Posterior cingulate gyrus (tissue), 11 donors: ENCODE results near the gene PANX3.
A peak's percentile ranks its signal among the peaks of the same experiment; 100 is the strongest.
"Not testable (repeated sequence)": the region's sequence is repeated elsewhere in the genome, so short reads cannot be mapped to it uniquely, and the experiment has no call there.

Experiments used
- DNase-seq, 10 donors: peaks; one replicate each; pipeline versions ENCODE4 v3.0.0 to v3.0.0-alpha.2; 2020 to 2021; ENCODE audit warnings: mixed read lengths in 3 of 10
- intact Hi-C: fragments of 100-400 bp; cut with DNase I; formaldehyde crosslinking; loops from one replicate; pipeline ENCODE4 v1.15.1; 2023

The PANX3 gene, protein sequence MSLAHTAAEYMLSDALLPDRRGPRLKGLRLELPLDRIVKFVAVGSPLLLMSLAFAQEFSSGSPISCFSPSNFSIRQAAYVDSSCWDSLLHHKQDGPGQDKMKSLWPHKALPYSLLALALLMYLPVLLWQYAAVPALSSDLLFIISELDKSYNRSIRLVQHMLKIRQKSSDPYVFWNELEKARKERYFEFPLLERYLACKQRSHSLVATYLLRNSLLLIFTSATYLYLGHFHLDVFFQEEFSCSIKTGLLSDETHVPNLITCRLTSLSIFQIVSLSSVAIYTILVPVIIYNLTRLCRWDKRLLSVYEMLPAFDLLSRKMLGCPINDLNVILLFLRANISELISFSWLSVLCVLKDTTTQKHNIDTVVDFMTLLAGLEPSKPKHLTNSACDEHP

DNA sequence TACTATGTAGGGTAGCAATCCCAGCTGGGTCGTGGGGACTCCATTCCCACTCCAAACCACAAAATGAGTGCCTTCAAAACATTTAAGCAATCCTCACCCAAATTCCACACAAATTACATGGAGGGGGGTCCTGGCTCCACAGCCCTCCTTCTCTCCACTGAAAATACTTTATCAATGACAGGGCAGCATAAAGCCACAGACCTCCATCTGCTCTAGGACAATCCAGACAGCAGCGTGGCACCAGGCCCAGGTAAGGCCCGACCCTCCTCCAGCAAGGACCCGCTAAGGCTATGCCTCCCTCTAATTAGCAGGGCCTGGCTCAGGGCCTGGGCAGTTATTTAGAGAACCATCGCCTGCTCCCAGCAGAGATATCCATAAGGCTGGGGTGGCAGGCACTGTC is at the start of gene PANX3:
PANX3 (plus strand) TSS at position 365 of the 400 bp plus-strand sequence. CDS start 129 bp downstream, outside the sequence.
- intact Hi-C loops, result no loop called here
- DNase-seq, result no peak

GRCh38 chr11:124569697-124570096 is 41.5 kb upstream of the PANX3 start, which contains the start of gene OR8A1:
TSS of gene OR8A1 (plus strand) at chr11:124569997. CDS start at chr11:124570120, 123 bp downstream.
- intact Hi-C loops, result no loop called here
- no peak for DNase-seq

DNA sequence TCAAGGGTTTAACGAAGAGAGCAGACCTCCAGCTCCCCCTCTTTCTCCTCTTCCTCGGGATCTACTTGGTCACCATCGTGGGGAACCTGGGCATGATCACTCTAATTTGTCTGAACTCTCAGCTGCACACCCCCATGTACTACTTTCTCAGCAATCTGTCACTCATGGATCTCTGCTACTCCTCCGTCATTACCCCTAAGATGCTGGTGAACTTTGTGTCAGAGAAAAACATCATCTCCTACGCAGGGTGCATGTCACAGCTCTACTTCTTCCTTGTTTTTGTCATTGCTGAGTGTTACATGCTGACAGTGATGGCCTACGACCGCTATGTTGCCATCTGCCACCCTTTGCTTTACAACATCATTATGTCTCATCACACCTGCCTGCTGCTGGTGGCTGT is 41.1 kb upstream of the PANX3 start:
- DNase-seq, result no peak
- intact Hi-C loops, result no loop called here

- DNase-seq, result peak in 5 of 10 donors; percentile 15 to 84 (median 53)
- intact Hi-C loops, result no loop called here
Measured at GRCh38 chr11:124577716-124578427, 33.4 kb upstream of the PANX3 start.

DNA sequence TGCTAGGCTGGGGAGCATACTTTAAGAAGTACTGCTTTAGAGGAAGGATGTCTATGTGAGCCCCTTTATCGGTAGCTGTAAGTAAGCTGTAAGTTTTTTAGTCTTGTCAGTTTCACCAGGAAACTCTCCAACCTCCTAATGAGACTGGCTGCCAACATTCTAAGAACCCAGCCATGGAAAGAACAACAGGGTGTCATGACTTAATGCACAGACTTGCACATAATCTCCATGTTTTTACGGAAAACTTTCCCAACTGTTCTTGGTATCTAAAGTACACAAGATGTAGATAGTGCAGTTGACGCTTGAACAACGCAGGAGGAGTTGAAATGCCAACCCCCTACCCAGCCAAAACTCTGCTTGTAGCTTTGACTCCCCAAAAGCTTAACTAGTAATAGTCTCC is 32.5 kb upstream of the PANX3 start:
- intact Hi-C loops, result no loop called here
- DNase-seq, result no peak

DNA sequence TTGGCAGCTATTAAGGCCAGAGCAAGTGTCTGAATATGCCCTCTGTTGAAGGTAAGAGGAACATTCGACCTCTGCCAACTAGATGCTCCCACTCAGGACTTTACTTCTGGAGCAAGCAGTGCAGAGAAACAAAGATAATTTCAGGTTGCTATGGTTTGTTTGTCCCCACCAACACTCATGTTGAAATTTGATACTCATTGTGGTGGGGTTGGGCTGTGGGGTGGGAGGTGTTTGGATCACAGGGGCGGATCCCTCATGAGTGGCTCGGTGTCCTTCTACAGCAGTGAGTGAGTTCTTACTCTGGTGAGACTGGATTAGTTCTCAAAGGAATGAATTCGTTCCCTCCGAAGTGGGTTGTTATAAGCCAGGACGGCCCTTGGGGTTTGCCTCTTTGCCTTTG is 29.4 kb upstream of the PANX3 start:
- DNase-seq, result no peak
- intact Hi-C loops, result loop anchor here (10.0 kb wide), 1 partner anchor 507 kb away; no protein-coding TSS in a partner anchor

DNA sequence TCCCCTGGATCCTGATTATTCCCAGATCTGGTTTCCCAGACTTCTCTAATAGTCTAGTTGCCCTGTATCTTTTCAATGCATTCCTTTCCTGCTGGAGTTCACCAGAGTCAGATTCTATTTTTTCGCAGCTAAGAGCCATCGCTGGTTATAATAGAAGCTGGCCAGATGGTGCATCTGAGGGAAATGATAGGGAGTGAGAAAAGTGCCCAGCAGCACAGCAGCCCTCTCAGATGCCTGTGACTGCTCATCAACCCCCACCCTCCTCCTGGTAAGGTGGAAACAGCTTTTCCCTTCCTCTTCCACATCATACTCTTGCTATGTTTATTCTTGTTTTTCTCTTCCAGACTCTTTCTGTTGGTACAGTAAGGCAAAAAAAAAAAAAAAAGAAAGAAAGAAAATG is 28.7 kb upstream of the PANX3 start:
- peak in 5 of 10 donors; percentile 16 to 84 (median 29) for DNase-seq

GRCh38 chr11:124583781-124584180 is 27.4 kb upstream of the PANX3 start:
- intact Hi-C loops, result loop anchor here (10.0 kb wide), 1 partner anchor 509 kb away; no protein-coding TSS in a partner anchor
- no peak for DNase-seq

More for the DNA sequence above, 28.7 kb upstream of the PANX3 start:
- intact Hi-C loops, result loop anchor here (10.0 kb wide), 1 partner anchor 508 kb away; no protein-coding TSS in a partner anchor

GRCh38 chr11:124584681-124585372 is 26.4 kb upstream of the PANX3 start:
- intact Hi-C loops, result loop anchor here (10.0 kb wide), 1 partner anchor 510 kb away; no protein-coding TSS in a partner anchor
- no peak for DNase-seq

- DNase-seq, result peak in 9 of 10 donors; percentile 19 to 94 (median 62)
- intact Hi-C loops, result loop anchor here (2.0 to 10.0 kb wide), 2 partner anchors 172 to 512 kb away; no protein-coding TSS in a partner anchor
Measured at GRCh38 chr11:124586238-124586860, 24.9 kb upstream of the PANX3 start.

GRCh38 chr11:124591430-124591829 is 19.8 kb upstream of the PANX3 start:
- intact Hi-C loops, result no loop called here
- DNase-seq, result no peak

DNA sequence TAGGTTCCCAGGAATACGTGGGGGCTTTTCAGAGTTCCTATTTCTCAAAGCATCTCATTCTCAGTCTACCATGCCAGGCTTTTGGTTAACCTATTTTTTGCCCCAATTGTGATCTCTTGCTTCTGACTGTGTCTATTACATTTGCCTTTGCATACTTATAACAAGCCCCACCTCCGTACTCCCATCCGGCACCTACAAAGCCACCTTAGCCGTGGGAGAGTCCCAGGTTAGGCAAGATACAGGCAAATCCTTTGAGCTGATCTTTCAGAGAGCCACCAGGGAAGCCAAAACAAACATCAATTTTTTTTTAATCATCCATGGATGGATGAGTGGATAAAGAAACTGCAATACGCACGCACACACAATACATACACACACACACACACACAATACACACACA is 18.6 kb upstream of the PANX3 start:
- intact Hi-C loops, result no loop called here
- no peak for DNase-seq

GRCh38 chr11:124595302-124595701 is 15.9 kb upstream of the PANX3 start:
- intact Hi-C loops, result no loop called here
- no peak for DNase-seq

DNA sequence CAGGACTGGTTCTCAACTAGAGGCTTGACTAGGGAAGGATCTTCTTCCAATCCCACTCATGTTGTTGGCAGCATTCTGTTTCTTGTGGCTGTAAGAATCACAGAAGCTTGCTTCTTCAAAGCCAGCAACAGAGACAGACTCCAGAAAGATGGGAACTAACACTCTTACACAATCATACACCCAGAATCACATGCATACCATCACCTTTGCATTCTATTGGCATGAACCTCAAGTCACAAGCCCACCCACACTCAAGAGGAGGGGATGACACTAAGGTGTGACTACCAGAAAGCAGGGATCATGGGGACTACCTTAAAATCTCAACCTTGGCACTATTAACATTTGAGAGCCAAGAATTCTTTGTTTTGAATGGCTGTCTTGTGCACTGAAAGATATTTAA is 13.6 kb upstream of the PANX3 start:
- no peak for DNase-seq
- intact Hi-C loops, result no loop called here

- intact Hi-C loops, result no loop called here
- no peak for DNase-seq
Measured at GRCh38 chr11:124600621-124601320, 10.5 kb upstream of the PANX3 start.

DNA sequence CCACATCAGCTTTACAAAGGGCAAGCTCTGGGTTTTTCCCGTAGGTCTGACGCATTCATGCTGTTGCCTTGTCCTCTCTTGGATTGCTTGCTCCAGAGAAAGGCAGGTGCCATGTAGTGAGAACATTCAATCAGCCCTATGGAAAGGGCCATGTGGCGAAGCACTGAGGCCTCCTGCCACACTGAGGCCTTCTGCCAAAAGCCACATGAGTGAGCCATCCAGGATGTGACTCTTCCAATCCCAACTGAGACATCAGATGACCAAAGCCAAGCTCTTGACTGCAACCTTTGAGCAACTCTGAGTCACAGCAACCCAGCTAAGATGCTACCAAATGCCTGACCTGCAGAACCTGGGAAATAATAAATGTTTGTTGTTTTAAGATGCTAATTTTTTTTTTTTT is 9.0 kb upstream of the PANX3 start:
- no peak for DNase-seq
- intact Hi-C loops, result no loop called here

DNA sequence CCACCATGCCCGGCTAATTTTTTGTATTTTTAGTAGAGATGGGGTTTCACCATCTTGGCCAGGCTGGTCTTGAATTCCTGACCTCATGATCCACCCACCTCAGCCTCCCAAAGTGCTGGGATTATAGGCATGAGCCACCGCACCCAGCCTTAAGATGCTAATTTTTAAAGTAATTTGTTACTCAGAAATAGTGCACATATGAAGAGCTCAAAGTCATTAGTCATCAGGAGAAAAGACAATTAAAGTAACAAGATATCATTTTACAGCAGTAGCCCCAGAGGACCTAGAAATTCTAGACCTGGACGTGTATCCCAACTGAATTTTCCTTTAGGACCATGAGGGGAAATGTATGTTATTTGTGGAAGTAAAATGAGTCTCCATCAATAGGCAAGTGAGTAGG is 8.5 kb upstream of the PANX3 start:
- DNase-seq, intact Hi-C loops: not testable (repeated sequence)

- DNase-seq, result no peak
- intact Hi-C loops, result no loop called here
Measured at GRCh38 chr11:124605719-124606118, 5.5 kb upstream of the PANX3 start.

DNA sequence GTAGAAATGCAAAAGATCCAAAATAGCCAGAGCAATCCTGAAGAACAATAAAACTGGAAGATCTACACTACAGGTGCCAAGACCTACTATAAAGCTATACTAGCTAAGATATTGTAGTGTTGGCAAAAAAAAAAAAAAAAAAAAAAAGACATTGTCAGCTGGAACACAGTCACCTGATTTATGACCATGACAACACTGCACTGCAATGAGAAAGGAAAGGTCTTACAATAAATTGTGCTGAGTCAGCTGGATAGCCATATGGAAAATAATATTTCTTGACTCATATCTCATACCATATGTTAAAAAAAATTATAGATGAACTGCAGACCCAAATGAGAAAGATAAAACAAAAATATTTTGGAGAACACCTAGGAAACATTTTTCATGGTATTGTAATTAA is 3.1 kb upstream of the PANX3 start:
- intact Hi-C loops, result no loop called here

GRCh38 chr11:124610295-124610694 is 933 bp upstream of the PANX3 start:
- intact Hi-C loops, result no loop called here
- DNase-seq, result no peak

More for the DNA sequence above, 3.1 kb upstream of the PANX3 start:
- DNase-seq, result no peak
